ENCODE results near the gene FKRP.

The FKRP gene

DNA sequence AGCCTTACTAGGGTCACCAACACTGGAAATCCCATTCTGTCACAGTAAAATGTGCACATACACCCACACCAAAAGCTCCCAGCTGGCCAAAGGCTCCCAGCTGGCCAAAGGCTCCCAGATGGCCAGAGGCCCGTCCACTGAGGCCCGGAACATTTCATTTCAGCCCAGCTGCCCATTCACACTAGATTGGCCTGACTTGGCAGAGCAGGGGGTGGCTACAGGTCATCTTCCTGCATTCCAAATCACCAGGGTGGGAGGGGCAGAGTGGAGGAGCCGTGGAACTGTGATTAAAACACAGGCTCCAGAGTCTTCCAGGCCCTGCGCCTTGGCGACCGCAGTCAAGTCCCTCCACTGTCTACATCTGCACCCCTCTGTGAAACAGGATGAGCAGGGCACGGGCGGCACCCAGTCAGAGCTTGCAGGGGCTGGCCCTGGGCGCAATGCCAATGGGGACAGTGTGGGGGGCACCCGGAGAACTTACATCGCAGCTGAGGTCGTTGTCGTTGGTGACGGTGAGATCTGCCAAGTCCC is 18.8 kb upstream of the FKRP start:
- Histone ChIP-seq H3K36me3 (ENCODE audit: insufficient read depth, low read length) (peaks cover 80% of the 10 kb centered on the region), H3K9me3 (ENCODE audit: low read length) (no peaks in the 10 kb centered on the region), H3K4me1 (ENCODE audit: insufficient read depth, low read length) (peaks cover 12% of the 10 kb centered on the region), H3K27ac (ENCODE audit: low read depth, low read length) (no peak overlapping the region), H3K9ac (ENCODE audit: low read length) (no peak overlapping the region), H3K4me3 (ENCODE audit: low read depth in 1 of 2, low read length in 2 of 2) (no peak overlapping the region), H3K27me3 (ENCODE audit: control insufficient read depth in 1 of 2, insufficient read depth in 2 of 2, low read length in 2 of 2) (no peaks in the 10 kb centered on the region)

DNA sequence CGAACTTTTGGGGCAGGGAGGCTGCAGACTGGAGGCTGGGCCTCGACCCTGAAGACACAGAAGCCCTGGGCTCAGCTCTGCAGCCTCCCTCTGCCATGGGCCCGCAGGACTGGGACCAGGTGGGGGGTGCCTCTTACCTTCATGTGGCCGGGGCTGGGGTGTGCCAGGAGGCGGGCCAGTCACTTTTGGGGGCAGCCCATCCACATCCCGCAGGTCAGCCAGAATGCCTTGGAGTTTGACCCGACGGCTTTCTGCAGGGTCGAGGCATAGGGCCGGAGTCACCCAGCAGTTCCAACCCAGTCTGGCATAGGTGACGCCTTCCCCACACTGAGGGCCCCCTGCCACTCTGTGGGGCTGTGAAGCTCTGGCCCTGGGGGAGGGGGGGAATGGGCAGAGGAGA is 18.1 kb upstream of the FKRP start:
- no peak overlapping the region for H3K9ac ChIP-seq (ENCODE audit: low read length)
- H3K4me3 ChIP-seq (ENCODE audit: low read depth in 1 of 2, low read length in 2 of 2) = no peak overlapping the region
- no peaks in the 10 kb centered on the region for H3K9me3 ChIP-seq (ENCODE audit: low read length)
- H3K36me3 ChIP-seq (ENCODE audit: insufficient read depth, low read length) = peaks cover 76% of the 10 kb centered on the region
- H3K27ac ChIP-seq (ENCODE audit: low read depth, low read length) = peak overlapping the region; percentile 2
- peaks cover 12% of the 10 kb centered on the region for H3K4me1 ChIP-seq (ENCODE audit: insufficient read depth, low read length)
- H3K27me3 ChIP-seq (ENCODE audit: control insufficient read depth in 1 of 2, insufficient read depth in 2 of 2, low read length in 2 of 2) = no peaks in the 10 kb centered on the region

- Histone ChIP-seq H3K27ac (ENCODE audit: low read depth, low read length) (no peak overlapping the region), H3K9me3 (ENCODE audit: low read length) (no peaks in the 10 kb centered on the region), H3K4me1 (ENCODE audit: insufficient read depth, low read length) (peaks cover 12% of the 10 kb centered on the region), H3K36me3 (ENCODE audit: insufficient read depth, low read length) (peaks cover 77% of the 10 kb centered on the region), H3K9ac (ENCODE audit: low read length) (no peak overlapping the region), H3K27me3 (ENCODE audit: control insufficient read depth in 1 of 2, insufficient read depth in 2 of 2, low read length in 2 of 2) (no peaks in the 10 kb centered on the region), H3K4me3 (ENCODE audit: low read depth in 1 of 2, low read length in 2 of 2) (no peak overlapping the region)
Measured at GRCh38 chr19:46728208-46728607, 17.6 kb upstream of the FKRP start.

- H3K36me3 ChIP-seq (ENCODE audit: insufficient read depth, low read length) = peaks cover 77% of the 10 kb centered on the region
- H3K27me3 ChIP-seq (ENCODE audit: control insufficient read depth in 1 of 2, insufficient read depth in 2 of 2, low read length in 2 of 2) = no peaks in the 10 kb centered on the region
- H3K4me1 ChIP-seq (ENCODE audit: insufficient read depth, low read length) = peaks cover 12% of the 10 kb centered on the region
- H3K9ac ChIP-seq (ENCODE audit: low read length) = no peak overlapping the region
- H3K27ac ChIP-seq (ENCODE audit: low read depth, low read length) = no peak overlapping the region
- no peaks in the 10 kb centered on the region for H3K9me3 ChIP-seq (ENCODE audit: low read length)
- no peak overlapping the region for H3K4me3 ChIP-seq (ENCODE audit: low read depth in 1 of 2, low read length in 2 of 2)
Measured at GRCh38 chr19:46728693-46729339, 17.0 kb upstream of the FKRP start.

- Histone ChIP-seq H3K9ac (ENCODE audit: low read length) (no peak overlapping the region), H3K27ac (ENCODE audit: low read depth, low read length) (no peak overlapping the region), H3K36me3 (ENCODE audit: insufficient read depth, low read length) (peaks cover 77% of the 10 kb centered on the region), H3K27me3 (ENCODE audit: control insufficient read depth in 1 of 2, insufficient read depth in 2 of 2, low read length in 2 of 2) (no peaks in the 10 kb centered on the region), H3K9me3 (ENCODE audit: low read length) (no peaks in the 10 kb centered on the region), H3K4me3 (ENCODE audit: low read depth in 1 of 2, low read length in 2 of 2) (no peak overlapping the region), H3K4me1 (ENCODE audit: insufficient read depth, low read length) (peaks cover 12% of the 10 kb centered on the region)
Measured at GRCh38 chr19:46729696-46730095, 16.2 kb upstream of the FKRP start.

- no peak overlapping the region for H3K4me3 ChIP-seq (ENCODE audit: low read depth in 1 of 2, low read length in 2 of 2)
- H3K27ac ChIP-seq (ENCODE audit: low read depth, low read length) = no peak overlapping the region
- no peaks in the 10 kb centered on the region for H3K9me3 ChIP-seq (ENCODE audit: low read length)
- peaks cover 75% of the 10 kb centered on the region for H3K36me3 ChIP-seq (ENCODE audit: insufficient read depth, low read length)
- no peak overlapping the region for H3K9ac ChIP-seq (ENCODE audit: low read length)
- peaks cover 12% of the 10 kb centered on the region for H3K4me1 ChIP-seq (ENCODE audit: insufficient read depth, low read length)
- H3K27me3 ChIP-seq (ENCODE audit: control insufficient read depth in 1 of 2, insufficient read depth in 2 of 2, low read length in 2 of 2) = no peaks in the 10 kb centered on the region
Measured at GRCh38 chr19:46730187-46730586, 15.7 kb upstream of the FKRP start.

- H3K9me3 ChIP-seq (ENCODE audit: low read length) = no peaks in the 10 kb centered on the region
- H3K9ac ChIP-seq (ENCODE audit: low read length) = no peak overlapping the region
- H3K36me3 ChIP-seq (ENCODE audit: insufficient read depth, low read length) = peaks cover 72% of the 10 kb centered on the region
- no peaks in the 10 kb centered on the region for H3K27me3 ChIP-seq (ENCODE audit: control insufficient read depth in 1 of 2, insufficient read depth in 2 of 2, low read length in 2 of 2)
- H3K4me1 ChIP-seq (ENCODE audit: insufficient read depth, low read length) = peaks cover 12% of the 10 kb centered on the region
- no peak overlapping the region for H3K4me3 ChIP-seq (ENCODE audit: low read depth in 1 of 2, low read length in 2 of 2)
- no peak overlapping the region for H3K27ac ChIP-seq (ENCODE audit: low read depth, low read length)
Measured at GRCh38 chr19:46730595-46730994, 15.3 kb upstream of the FKRP start.

DNA sequence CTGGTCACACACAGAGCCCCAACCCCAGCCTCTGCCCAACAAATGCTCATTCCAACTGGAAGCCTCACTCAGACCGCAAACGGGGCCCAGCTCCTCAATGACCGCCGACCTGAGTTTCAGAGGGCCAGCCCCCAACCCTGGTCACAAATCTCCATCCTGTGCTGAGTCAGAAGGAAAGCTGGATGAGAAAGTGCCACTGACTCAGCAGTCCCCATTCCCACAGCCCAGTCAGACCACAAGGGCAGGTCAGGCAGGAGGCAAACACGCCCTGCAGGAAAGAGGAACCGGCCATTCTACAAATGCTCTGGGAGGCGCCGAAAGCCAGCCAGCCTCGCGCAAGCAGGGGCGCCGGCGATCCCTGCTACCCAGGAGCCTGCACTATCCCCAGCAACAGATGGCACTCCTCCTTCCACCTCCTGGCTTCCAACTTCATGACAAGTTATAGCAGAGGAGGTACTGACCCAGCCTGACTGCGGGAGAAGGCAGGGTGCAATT is 14.8 kb upstream of the FKRP start:
- Histone ChIP-seq H3K27me3 (ENCODE audit: control insufficient read depth in 1 of 2, insufficient read depth in 2 of 2, low read length in 2 of 2) (no peaks in the 10 kb centered on the region), H3K9me3 (ENCODE audit: low read length) (no peaks in the 10 kb centered on the region), H3K36me3 (ENCODE audit: insufficient read depth, low read length) (peaks cover 68% of the 10 kb centered on the region), H3K27ac (ENCODE audit: low read depth, low read length) (no peak overlapping the region), H3K4me1 (ENCODE audit: insufficient read depth, low read length) (peaks cover 12% of the 10 kb centered on the region), H3K4me3 (ENCODE audit: low read depth in 1 of 2, low read length in 2 of 2) (no peak overlapping the region), H3K9ac (ENCODE audit: low read length) (no peak overlapping the region)

DNA sequence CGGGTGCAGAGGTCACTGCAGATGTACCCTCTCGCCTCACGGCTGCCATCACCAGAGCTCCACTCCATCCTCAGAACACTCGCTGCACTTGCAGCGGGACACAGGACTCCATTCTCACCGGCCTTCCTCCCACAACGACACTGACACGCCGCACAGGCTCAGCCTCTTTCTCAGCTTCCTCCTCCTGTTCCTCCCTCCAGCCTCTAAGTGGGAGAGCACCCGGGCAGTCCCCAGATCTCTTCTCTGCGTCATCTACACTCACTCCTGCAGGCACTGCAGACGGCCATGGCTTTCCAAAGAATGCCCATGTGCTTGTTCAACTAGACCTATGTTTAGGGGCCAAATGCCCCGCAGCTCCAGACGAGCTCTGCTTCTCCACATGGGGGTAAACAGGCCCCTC is 14.3 kb upstream of the FKRP start:
- Histone ChIP-seq H3K9ac (ENCODE audit: low read length) (no peak overlapping the region), H3K4me3 (ENCODE audit: low read depth in 1 of 2, low read length in 2 of 2) (no peak overlapping the region), H3K27me3 (ENCODE audit: control insufficient read depth in 1 of 2, insufficient read depth in 2 of 2, low read length in 2 of 2) (no peaks in the 10 kb centered on the region), H3K36me3 (ENCODE audit: insufficient read depth, low read length) (peaks cover 69% of the 10 kb centered on the region), H3K4me1 (ENCODE audit: insufficient read depth, low read length) (peaks cover 12% of the 10 kb centered on the region), H3K27ac (ENCODE audit: low read depth, low read length) (no peak overlapping the region), H3K9me3 (ENCODE audit: low read length) (no peaks in the 10 kb centered on the region)

- Histone ChIP-seq H3K27ac (ENCODE audit: low read depth, low read length) (no peak overlapping the region), H3K27me3 (ENCODE audit: control insufficient read depth in 1 of 2, insufficient read depth in 2 of 2, low read length in 2 of 2) (no peaks in the 10 kb centered on the region), H3K36me3 (ENCODE audit: insufficient read depth, low read length) (peaks cover 70% of the 10 kb centered on the region), H3K4me1 (ENCODE audit: insufficient read depth, low read length) (peaks cover 12% of the 10 kb centered on the region), H3K9me3 (ENCODE audit: low read length) (no peaks in the 10 kb centered on the region), H3K9ac (ENCODE audit: low read length) (no peak overlapping the region), H3K4me3 (ENCODE audit: low read depth in 1 of 2, low read length in 2 of 2) (no peak overlapping the region)
Measured at GRCh38 chr19:46732172-46732938, 13.5 kb upstream of the FKRP start.

DNA sequence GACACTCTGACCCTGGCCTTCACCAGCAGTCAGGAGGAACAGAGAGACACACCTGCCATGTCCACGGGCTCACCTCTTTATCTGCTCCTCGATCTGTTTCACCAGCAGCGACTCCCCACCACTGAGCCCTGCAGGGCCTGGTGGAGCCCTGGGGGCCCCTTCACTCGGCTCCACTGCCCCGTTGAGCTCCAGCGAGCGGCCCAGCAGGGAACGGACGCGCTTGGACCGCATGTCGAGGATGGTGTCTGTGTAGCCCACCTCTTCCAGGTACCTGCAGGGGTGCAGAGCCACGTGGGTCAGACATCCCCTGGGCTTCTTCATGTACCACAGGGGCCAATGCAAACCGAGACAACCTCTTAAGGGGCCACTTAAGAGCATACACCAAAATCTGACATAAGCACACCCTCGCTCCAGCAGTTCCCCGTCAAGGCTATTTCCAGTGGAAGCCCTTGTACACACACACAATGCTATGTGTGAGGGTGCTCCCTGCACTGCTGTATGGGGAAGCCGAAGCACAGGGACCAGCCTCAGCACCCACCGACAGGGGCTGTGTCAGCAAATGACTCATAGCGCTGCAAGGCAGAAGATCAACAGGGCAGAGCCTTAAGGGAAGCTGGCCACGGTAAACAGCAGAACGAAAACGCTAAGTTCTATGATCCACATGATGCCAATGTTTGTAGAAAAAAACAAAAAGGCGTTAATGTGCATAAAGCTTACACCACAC is 12.7 kb upstream of the FKRP start:
- Histone ChIP-seq H3K4me1 (ENCODE audit: insufficient read depth, low read length) (peaks cover 12% of the 10 kb centered on the region), H3K36me3 (ENCODE audit: insufficient read depth, low read length) (peaks cover 72% of the 10 kb centered on the region), H3K9me3 (ENCODE audit: low read length) (no peaks in the 10 kb centered on the region), H3K4me3 (ENCODE audit: low read depth in 1 of 2, low read length in 2 of 2) (no peak overlapping the region), H3K27ac (ENCODE audit: low read depth, low read length) (no peak overlapping the region), H3K9ac (ENCODE audit: low read length) (no peak overlapping the region), H3K27me3 (ENCODE audit: control insufficient read depth in 1 of 2, insufficient read depth in 2 of 2, low read length in 2 of 2) (no peaks in the 10 kb centered on the region)

Measured in muscle layer of colon (tissue), 2 donors.